ENCODE data around the gene FABP3.

FABP3 gene

DNA sequence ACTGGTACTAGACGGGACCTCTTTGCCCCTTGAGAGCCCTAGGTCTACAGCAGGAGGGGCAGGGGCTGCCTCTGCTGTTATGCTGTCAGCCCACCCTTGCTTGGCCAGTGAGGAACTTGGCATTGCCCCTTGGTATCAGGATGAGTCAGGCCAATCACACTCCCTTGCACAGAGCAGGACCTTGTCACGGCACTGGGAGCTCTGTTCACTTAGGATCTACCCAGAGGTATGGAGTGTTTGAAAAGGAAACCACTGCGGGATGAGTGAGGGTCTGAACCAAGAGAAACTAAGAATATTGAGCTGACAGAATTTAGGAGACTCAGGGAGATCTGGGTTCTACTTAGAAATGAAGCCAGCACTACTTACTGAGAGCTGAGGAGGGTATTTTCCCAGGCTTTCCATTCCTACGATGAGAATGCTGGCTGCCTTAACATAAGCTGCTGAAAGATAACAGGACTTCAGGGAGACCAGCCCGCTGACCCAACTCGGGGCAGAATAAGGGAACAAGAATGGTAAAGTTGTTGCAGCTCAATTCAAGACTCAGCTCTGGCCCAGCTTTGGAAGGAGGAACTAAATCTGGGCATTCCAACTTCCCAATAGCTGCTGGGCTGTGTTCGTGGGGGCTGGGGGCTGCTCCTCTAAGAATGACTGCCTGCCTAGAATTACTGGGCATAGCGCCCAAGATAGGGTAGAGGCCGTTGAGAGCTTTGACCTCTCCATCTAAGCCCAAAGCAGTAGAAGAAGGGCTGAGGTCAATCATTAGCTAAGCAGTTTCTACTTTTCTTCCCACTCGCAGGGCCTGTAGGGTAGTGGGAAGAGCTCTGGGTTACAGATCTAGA lies 1.5 kb downstream of the FABP3 start:
- DNase-seq (ENCODE audit: low spot score), result peak; percentile 43

DNA sequence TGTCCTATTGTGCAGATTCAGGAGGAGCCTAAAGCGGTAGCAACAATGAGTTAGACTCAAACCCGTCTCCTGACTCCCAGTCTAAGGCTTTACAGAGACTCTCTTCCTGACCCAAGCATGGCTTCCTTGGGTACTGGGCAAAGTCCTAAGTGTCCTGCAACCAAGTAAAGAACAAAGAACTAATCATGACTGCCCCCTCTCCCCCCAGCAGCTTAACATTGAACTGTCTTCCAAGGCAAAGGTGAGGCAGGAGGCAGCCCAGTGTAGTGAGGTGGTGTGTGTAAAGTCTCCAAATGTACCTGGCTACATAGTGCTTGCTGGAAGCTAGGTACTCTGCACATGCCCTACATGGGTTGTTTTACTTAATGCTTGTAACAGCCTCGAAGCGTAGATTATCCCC lies 2.3 kb downstream of the FABP3 start:
- no peak for DNase-seq (ENCODE audit: low spot score)

DNA sequence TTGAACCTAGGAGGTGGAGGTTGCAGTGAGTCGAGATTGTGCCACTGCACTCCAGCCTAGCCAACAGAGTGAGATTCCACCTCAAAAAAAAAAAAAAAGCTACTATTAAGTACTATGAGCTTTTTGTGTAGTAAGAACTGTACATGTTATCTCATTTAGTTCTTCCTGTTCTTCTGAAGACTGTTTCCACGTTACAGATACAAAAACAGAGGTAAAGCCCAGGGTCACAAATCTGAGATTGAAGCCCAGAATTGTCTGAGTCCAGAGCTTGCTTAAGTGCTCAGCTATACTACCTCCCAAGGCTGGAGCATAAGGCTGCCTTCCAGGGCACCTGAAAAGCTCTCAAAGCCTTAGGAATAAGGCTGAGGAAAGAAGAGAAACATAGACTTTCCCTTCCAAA lies 2.9 kb downstream of the FABP3 start:
- no peak for DNase-seq (ENCODE audit: low spot score)

DNA sequence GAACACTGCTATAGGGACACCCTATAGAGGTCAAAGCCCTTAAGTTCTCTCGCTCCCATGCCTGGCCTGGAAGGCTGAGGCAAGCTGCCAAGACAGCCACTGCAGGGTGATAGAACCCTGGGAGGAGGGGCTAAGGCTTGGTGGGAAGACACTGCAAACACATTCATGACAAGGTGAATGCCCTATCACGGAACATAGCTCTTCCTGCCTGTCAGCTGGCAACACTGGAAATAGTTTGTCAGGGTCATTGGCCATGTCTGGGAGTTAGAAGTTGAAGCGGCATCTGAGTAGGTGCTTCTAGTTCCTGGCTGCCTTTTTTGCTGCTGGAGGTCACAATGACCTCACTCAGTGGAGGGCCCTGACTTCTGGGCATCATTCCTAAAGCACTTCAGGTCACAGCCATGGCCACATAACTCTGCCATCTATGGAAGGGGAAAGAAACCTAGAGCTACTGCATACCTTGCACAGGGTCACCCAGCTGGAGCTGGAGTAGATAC lies 4.2 kb downstream of the FABP3 start:
- no peak for DNase-seq (ENCODE audit: low spot score)

GRCh38 chr1:31366796-31367195 lies 6.1 kb downstream of the FABP3 start:
- no peak for DNase-seq (ENCODE audit: low spot score)

DNA sequence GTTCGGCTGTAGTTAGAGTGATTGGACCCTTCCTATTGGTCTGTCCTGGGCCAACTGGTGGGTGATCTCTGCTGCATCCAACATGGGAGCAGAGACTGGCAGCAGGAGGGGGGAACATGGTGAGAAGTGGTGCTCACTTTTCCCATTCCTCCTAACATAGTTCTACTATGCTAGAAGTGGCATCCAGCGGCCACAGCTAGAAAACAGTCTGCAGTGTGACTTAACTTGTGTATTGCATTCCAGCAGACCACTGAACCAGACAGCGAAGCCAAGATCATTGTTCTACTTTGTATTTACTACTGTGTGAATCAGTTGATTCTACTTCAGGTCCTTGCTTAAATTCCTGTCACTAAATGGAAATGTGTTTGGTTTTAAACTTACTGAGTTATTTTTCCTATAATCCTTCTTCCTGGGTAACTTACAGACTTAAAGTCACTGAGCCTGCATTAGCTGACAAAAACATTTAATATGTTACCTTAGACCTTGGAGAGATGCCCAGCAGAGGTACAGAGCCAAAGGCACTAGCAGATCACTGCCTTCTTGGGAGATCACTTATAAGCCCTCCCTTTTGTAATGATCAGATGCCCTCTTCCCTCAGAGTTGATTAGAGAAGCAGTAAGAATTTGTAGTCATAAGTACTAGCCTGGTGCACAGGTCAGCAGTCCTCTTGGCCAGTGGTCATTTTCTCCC lies 8.2 kb downstream of the FABP3 start:
- no peak for DNase-seq (ENCODE audit: low spot score)

DNA sequence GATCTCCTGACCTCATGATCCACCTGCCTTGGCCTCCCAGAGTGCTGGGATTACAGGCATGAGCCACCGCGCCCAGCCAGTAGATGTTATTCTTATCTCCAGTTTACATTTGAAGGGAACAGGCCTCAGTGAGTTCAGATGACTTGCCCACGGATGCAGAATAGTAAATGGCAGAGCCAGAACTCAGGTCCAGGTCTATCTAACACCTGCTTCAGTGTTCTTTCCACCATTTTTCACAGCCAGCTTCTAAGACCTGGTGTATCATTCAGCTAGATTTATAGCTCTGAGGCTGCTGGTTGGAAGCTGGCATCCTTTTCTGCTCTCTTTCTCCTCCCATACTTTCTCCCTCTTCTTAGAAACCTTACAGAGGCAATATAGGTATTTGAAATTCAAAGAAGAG lies 10.8 kb downstream of the FABP3 start:
- DNase-seq (ENCODE audit: low spot score), result no peak

GRCh38 chr1:31361607-31362006 lies 11.3 kb downstream of the FABP3 start:
- DNase-seq (ENCODE audit: low spot score), result no peak

- DNase-seq (ENCODE audit: low spot score), result no peak
Observed at GRCh38 chr1:31356427-31356826, 16.4 kb downstream of the FABP3 start.

DNA sequence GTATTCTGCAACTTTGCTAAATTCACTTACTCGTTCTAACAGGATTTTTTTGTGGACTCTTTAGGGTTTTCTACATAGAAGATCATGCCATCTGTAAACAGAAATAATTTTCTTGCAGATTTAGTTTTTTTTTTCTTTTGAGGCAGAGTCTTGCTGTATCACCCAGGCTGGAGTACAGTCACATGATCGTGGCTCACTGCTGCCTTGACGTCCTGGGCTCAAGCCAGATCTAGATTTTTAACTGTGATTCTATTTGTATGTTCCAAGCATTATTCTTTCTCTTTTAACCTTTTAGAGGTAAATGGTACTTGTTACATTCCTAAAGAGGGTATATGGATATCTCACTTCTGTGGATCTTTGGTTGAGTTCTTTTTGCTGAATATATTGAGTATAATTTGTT lies 18.6 kb downstream of the FABP3 start:
- no peak for DNase-seq (ENCODE audit: low spot score)

- no peak for DNase-seq (ENCODE audit: low spot score)
Observed at GRCh38 chr1:31348449-31348848, 24.4 kb downstream of the FABP3 start.

- DNase-seq (ENCODE audit: low spot score), result no peak
Observed at GRCh38 chr1:31346785-31347184, 26.1 kb downstream of the FABP3 start.

- DNase-seq (ENCODE audit: low spot score), result no peak
Observed at GRCh38 chr1:31345635-31346034, 27.2 kb downstream of the FABP3 start.

GRCh38 chr1:31344503-31344902 lies 28.4 kb downstream of the FABP3 start:
- no peak for DNase-seq (ENCODE audit: low spot score)

- DNase-seq (ENCODE audit: low spot score), result no peak
Observed at GRCh38 chr1:31336687-31337467, 36.0 kb downstream of the FABP3 start.

- peak; percentile 23 for DNase-seq (ENCODE audit: low spot score)
Observed at GRCh38 chr1:31335007-31335406, 37.9 kb downstream of the FABP3 start.

- DNase-seq (ENCODE audit: low spot score), result no peak
Observed at GRCh38 chr1:31327381-31327780, 45.5 kb downstream of the FABP3 start.

GRCh38 chr1:31326461-31326860 lies 46.4 kb downstream of the FABP3 start:
- no peak for DNase-seq (ENCODE audit: low spot score)

DNA sequence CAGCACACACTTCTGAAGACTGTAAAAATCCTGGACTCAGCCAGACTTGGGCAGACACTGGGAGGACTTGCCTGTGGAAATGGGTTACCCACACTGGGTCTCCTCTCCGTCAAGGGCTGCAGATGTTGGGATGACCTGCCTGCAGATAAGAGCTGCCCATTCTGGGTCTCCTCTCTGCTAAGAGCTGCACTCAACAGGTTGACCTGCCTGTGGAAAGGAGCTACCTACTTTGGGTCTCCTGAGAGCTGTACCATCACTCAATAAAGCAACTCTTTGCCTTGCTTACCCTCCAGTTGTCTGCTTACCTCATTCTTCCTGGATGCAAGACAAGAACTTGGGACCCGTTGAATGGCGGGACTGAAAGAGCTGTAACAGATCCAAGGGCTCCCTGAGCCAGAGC lies 47.9 kb downstream of the FABP3 start:
- DNase-seq (ENCODE audit: low spot score), result no peak

DNA sequence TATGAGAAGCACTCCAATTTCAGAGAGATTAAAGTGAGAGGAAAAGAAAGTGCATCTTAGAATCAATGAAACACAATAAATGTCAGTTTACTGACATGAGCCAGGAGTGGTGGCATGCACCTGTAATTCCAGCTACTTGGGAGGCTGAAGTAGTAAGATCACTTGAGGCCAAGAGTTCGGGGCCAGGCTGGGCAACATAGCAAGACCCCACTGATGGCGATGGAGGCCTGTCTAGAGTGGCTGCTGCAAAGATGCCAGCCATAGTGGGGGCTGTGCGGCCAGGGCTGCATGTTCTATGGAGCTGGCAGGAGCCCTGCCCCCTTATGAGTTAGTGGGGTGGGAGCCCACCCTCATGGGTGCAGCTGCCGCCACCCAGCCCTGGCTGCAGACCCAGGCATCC lies 48.8 kb downstream of the FABP3 start:
- no peak for DNase-seq (ENCODE audit: low spot score)

- DNase-seq (ENCODE audit: low spot score), result peak; percentile 10
Observed at GRCh38 chr1:31318146-31318545, 54.7 kb downstream of the FABP3 start.

DNA sequence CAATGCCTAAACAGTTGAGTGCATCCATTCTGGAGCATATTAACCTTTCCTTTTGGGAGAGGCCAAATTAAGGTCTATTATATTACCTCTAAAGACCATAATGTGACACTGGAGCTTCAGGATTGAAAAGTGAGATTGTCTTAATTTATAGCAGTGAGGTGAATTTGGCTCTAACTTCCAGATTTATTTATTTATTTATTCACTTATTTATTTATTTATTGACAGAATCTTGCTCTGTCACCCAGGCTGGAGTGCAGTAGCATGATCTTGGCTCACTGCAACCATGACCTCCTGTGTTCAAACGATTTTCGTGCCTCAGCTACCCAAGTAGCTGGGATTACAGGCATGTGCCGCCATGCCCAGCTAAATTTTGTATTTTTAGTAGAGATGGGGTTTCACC lies 57.0 kb downstream of the FABP3 start:
- DNase-seq (ENCODE audit: low spot score), result no peak

All from HuH-7.5 (cell line).